Measurements from ENCODE around the gene GALNT10. TPM values are rescaled to one million over a fixed set of nuclear protein-coding genes. Genes with fewer than 3 reads are reported as not detected.

Gene GALNT10
- total and polyA plus RNA-seq, 2 donors (not counting 1 experiment from before 2014, with no cell fraction given): 18.3 to 35.8 TPM

- H3K4me2 ChIP-seq (ENCODE audit: extremely low read depth, insufficient read depth, low read length): no peak overlapping the region
- DNase-seq (ENCODE audit: low read depth in 2 of 2): no peak
- no peak overlapping the region for H3K9ac ChIP-seq (ENCODE audit: insufficient read depth, low read length)
- no peak overlapping the region for H2AFZ ChIP-seq (ENCODE audit: low read length)
- H3K36me3 ChIP-seq (ENCODE audit: control insufficient read depth, insufficient read depth, low read length): peaks cover 2% of the 10 kb centered on the region
- no peaks in the 10 kb centered on the region for H3K4me1 ChIP-seq (ENCODE audit: control insufficient read depth, extremely low read depth, insufficient read depth, low read length)
- no peaks in the 10 kb centered on the region for H3K9me3 ChIP-seq (ENCODE audit: control insufficient read depth, insufficient read depth, low read depth, low read length)
- no peak overlapping the region for H3K27ac ChIP-seq (ENCODE audit: insufficient read depth, low read length)
- no peaks in the 10 kb centered on the region for H4K20me1 ChIP-seq (ENCODE audit: control insufficient read depth, extremely low read depth, insufficient read depth, low read length)
- TF ChIP-seq EZH2 (IDR thresholded peaks at IDR 0.05; ENCODE audit: low read length, missing control alignments): no peak
- TF ChIP-seq CTCF (conservative IDR thresholded peaks at IDR 0.05 in 1 of 2, IDR thresholded peaks at IDR 0.05 in 1 of 2; ENCODE audit: low read depth in 1 of 2, low read length in 2 of 2): no peak
- no peak overlapping the region for H3K4me3 ChIP-seq (replicated peaks in 1 of 4; ENCODE audit: control extremely low read depth in 1 of 4, insufficient read depth in 1 of 4, low read depth in 3 of 4, low read length in 4 of 4)
- no peaks in the 10 kb centered on the region for H3K79me2 ChIP-seq (ENCODE audit: control insufficient read depth, insufficient read depth, low read length)
- no peaks in the 10 kb centered on the region for H3K27me3 ChIP-seq (ENCODE audit: control insufficient read depth, insufficient read depth, low read length)
These were observed 138.5 kb downstream of the GALNT10 start for GRCh38 chr5:154329062-154329461.

DNA sequence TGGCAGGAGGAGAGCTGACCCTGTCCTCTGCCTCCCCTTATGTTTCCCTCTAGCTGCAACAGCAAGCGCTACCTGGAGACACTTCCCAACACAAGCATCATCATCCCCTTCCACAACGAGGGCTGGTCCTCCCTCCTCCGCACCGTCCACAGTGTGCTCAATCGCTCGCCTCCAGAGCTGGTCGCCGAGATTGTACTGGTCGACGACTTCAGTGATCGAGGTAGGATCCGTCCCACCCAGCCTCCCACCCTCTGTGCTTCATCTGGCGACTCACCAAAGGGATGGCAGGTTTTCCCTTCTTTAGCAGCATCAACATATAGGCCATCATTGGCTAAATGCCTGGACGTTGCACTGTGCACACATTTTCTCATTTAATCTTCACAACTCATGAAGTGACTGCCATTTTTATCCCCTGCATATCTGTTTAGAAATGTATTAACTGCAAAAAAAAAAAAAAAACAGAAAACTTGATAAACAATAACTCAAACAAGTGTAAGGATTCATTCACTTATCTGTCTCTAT is 139.0 kb downstream of the GALNT10 start:
- Histone ChIP-seq H3K27ac (ENCODE audit: insufficient read depth, low read length) (no peak overlapping the region), H3K9ac (ENCODE audit: insufficient read depth, low read length) (no peak overlapping the region), H3K9me3 (ENCODE audit: control insufficient read depth, insufficient read depth, low read depth, low read length) (no peaks in the 10 kb centered on the region), H3K4me3 (replicated peaks in 1 of 4; ENCODE audit: control extremely low read depth in 1 of 4, insufficient read depth in 1 of 4, low read depth in 3 of 4, low read length in 4 of 4) (no peak overlapping the region), H3K79me2 (ENCODE audit: control insufficient read depth, insufficient read depth, low read length) (no peaks in the 10 kb centered on the region), H3K27me3 (ENCODE audit: control insufficient read depth, insufficient read depth, low read length) (no peaks in the 10 kb centered on the region), H3K4me2 (ENCODE audit: extremely low read depth, insufficient read depth, low read length) (no peak overlapping the region), H3K4me1 (ENCODE audit: control insufficient read depth, extremely low read depth, insufficient read depth, low read length) (no peaks in the 10 kb centered on the region), H4K20me1 (ENCODE audit: control insufficient read depth, extremely low read depth, insufficient read depth, low read length) (no peaks in the 10 kb centered on the region), H3K36me3 (ENCODE audit: control insufficient read depth, insufficient read depth, low read length) (peaks cover 2% of the 10 kb centered on the region), H2AFZ (ENCODE audit: low read length) (no peak overlapping the region)
- DNase-seq (ENCODE audit: low read depth in 2 of 2): no peak
- no peak for TF ChIP-seq CTCF (conservative IDR thresholded peaks at IDR 0.05 in 1 of 2, IDR thresholded peaks at IDR 0.05 in 1 of 2; ENCODE audit: low read depth in 1 of 2, low read length in 2 of 2)
- TF ChIP-seq EZH2 (IDR thresholded peaks at IDR 0.05; ENCODE audit: low read length, missing control alignments): no peak

GRCh38 chr5:154330097-154330667 is 139.6 kb downstream of the GALNT10 start:
- H3K4me1 ChIP-seq (ENCODE audit: control insufficient read depth, extremely low read depth, insufficient read depth, low read length): no peaks in the 10 kb centered on the region
- H3K79me2 ChIP-seq (ENCODE audit: control insufficient read depth, insufficient read depth, low read length): no peaks in the 10 kb centered on the region
- TF ChIP-seq CTCF (conservative IDR thresholded peaks at IDR 0.05 in 1 of 2, IDR thresholded peaks at IDR 0.05 in 1 of 2; ENCODE audit: low read depth in 1 of 2, low read length in 2 of 2): no peak
- TF ChIP-seq EZH2 (IDR thresholded peaks at IDR 0.05; ENCODE audit: low read length, missing control alignments): no peak
- H2AFZ ChIP-seq (ENCODE audit: low read length): no peak overlapping the region
- H3K9ac ChIP-seq (ENCODE audit: insufficient read depth, low read length): no peak overlapping the region
- H3K36me3 ChIP-seq (ENCODE audit: control insufficient read depth, insufficient read depth, low read length): peaks cover 2% of the 10 kb centered on the region
- H3K4me3 ChIP-seq (replicated peaks in 1 of 4; ENCODE audit: control extremely low read depth in 1 of 4, insufficient read depth in 1 of 4, low read depth in 3 of 4, low read length in 4 of 4): no peak overlapping the region
- no peaks in the 10 kb centered on the region for H3K27me3 ChIP-seq (ENCODE audit: control insufficient read depth, insufficient read depth, low read length)
- no peak for DNase-seq (ENCODE audit: low read depth in 2 of 2)
- H3K27ac ChIP-seq (ENCODE audit: insufficient read depth, low read length): no peak overlapping the region
- no peaks in the 10 kb centered on the region for H3K9me3 ChIP-seq (ENCODE audit: control insufficient read depth, insufficient read depth, low read depth, low read length)
- no peaks in the 10 kb centered on the region for H4K20me1 ChIP-seq (ENCODE audit: control insufficient read depth, extremely low read depth, insufficient read depth, low read length)
- H3K4me2 ChIP-seq (ENCODE audit: extremely low read depth, insufficient read depth, low read length): no peak overlapping the region

Data from fibroblast of lung (primary cell).